GM21515 (cell line): Measurements from ENCODE around the gene VEGFB.

ENCODE experiments used
- ATAC-seq: cut with Tn5 transposase; IDR thresholded peaks from one replicate; pipeline ENCODE4 v1.9.1; 2021; ENCODE audit not compliant: unreplicated experiment

The VEGFB gene

GRCh38 chr11:64233913-64234586, at the start of gene VEGFB:
VEGFB (plus strand) TSS chr11:64234584; CDS start chr11:64234834, 250 bp downstream.
- ATAC-seq: peak; percentile 27

GRCh38 chr11:64185175-64185692, 49.1 kb upstream of the VEGFB start:
- ATAC-seq: peak; percentile 24

GRCh38 chr11:64185693-64186491, 48.5 kb upstream of the VEGFB start, which contains the start of gene STIP1:
STIP1 (plus strand) TSS chr11:64186171; CDS start chr11:64186262, 91 bp downstream.
- ATAC-seq: peak; percentile 83

GRCh38 chr11:64186492-64187165, 47.8 kb upstream of the VEGFB start:
- no peak for ATAC-seq

GRCh38 chr11:64192434-64192833, 42.0 kb upstream of the VEGFB start:
- ATAC-seq: no peak

- ATAC-seq: no peak
Measured at GRCh38 chr11:64196626-64197025, 37.8 kb upstream of the VEGFB start.

GRCh38 chr11:64198511-64198910, 35.9 kb upstream of the VEGFB start:
- no peak for ATAC-seq

GRCh38 chr11:64201543-64201942, 32.8 kb upstream of the VEGFB start:
- ATAC-seq: no peak

- no peak for ATAC-seq
Measured at GRCh38 chr11:64202992-64203391, 31.4 kb upstream of the VEGFB start.

- no peak for ATAC-seq
Measured at GRCh38 chr11:64203421-64204079, 30.8 kb upstream of the VEGFB start.

GRCh38 chr11:64204080-64204440, 30.3 kb upstream of the VEGFB start:
- no peak for ATAC-seq

GRCh38 chr11:64204464-64204989, 29.9 kb upstream of the VEGFB start:
- no peak for ATAC-seq

GRCh38 chr11:64206457-64207255, 27.7 kb upstream of the VEGFB start, which contains the start of gene FERMT3:
FERMT3 (plus strand) TSS chr11:64206721; CDS start chr11:64207365, 644 bp downstream.
- no peak for ATAC-seq

GRCh38 chr11:64207256-64208085, 26.9 kb upstream of the VEGFB start:
- ATAC-seq: peak; percentile 45

- no peak for ATAC-seq
Measured at GRCh38 chr11:64208086-64208795, 26.1 kb upstream of the VEGFB start.

- no peak for ATAC-seq
Measured at GRCh38 chr11:64208796-64209562, 25.4 kb upstream of the VEGFB start.

- no peak for ATAC-seq
Measured at GRCh38 chr11:64209563-64209843, 24.9 kb upstream of the VEGFB start.
